22Rv1 (cell line): ENCODE measurements around the gene EMC10.

ENCODE experiments used
- ZFX ChIP-seq: fragments of 450-650 bp; IDR thresholded peaks from 2 replicates; pipeline ENCODE4 v1.6.1; 2017; ENCODE audit warnings: antibody characterized with exemption, borderline replicate concordance
- TF ChIP-seq, protein P1 (sequence below): fragments of 450-650 bp; IDR thresholded peaks from 2 replicates; pipeline ENCODE4 v1.5.1; 2017; ENCODE audit warnings: mild to moderate bottlenecking

DNA sequence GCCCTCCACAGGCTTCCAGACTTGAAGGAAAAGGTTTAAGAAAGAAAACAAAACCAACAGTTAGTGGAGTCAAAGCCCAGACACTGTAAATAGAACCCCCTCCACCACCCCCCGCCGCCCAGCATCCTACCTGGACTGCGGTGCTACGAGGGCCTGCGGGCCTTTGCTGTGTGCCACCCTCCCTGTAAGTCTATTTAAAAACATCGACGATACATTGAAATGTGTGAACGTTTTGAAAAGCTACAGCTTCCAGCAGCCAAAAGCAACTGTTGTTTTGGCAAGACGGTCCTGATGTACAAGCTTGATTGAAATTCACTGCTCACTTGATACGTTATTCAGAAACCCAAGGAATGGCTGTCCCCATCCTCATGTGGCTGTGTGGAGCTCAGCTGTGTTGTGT, 6.6 kb downstream of the EMC10 start:
- TF ChIP-seq, protein P1, sequence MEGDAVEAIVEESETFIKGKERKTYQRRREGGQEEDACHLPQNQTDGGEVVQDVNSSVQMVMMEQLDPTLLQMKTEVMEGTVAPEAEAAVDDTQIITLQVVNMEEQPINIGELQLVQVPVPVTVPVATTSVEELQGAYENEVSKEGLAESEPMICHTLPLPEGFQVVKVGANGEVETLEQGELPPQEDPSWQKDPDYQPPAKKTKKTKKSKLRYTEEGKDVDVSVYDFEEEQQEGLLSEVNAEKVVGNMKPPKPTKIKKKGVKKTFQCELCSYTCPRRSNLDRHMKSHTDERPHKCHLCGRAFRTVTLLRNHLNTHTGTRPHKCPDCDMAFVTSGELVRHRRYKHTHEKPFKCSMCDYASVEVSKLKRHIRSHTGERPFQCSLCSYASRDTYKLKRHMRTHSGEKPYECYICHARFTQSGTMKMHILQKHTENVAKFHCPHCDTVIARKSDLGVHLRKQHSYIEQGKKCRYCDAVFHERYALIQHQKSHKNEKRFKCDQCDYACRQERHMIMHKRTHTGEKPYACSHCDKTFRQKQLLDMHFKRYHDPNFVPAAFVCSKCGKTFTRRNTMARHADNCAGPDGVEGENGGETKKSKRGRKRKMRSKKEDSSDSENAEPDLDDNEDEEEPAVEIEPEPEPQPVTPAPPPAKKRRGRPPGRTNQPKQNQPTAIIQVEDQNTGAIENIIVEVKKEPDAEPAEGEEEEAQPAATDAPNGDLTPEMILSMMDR = no peak
- TF ChIP-seq ZFX = no peak
